H1 (cell line): ENCODE measurements around the gene AKR1D1. TPM values are rescaled to one million over a fixed set of nuclear protein-coding genes. Genes with fewer than 3 reads are reported as not detected.

Experiments used
- CTCF ChIA-PET: fragments of 300-600 bp; sonication (Branson Sonifier 250); formaldehyde crosslinking; loops from one replicate; lab custom pipeline; 2021; ENCODE audit not compliant: partially characterized antibody; lab: Charles Lee
- POLR2A ChIA-PET: fragments of 300-600 bp; sonication (Branson Sonifier 250); formaldehyde crosslinking; loops from one replicate; lab custom pipeline; 2021; ENCODE audit warnings: inconsistent platforms; ENCODE audit not compliant: partially characterized antibody; lab: Charles Lee
- DNase-seq, 2 experiments: peaks; one replicate each; pipeline versions ENCODE4 v3.0.0 to v3.0.0-alpha.2; 2010 to 2022; ENCODE audit warnings: low spot score in 2 of 2, low read depth in 1 of 2, mixed read lengths in 1 of 2
- FAIRE-seq: peaks from 2 replicates; lab custom pipeline; 2011; peaks lifted over from hg19 to GRCh38; lab: Jason Lieb, UNC
- H2AFZ ChIP-seq: 2 replicates; pipeline ENCODE4 v1.8.1; 2012; ENCODE audit warnings: low read length, inconsistent platforms
- H2AK5ac ChIP-seq: 2 replicates; pipeline ENCODE4 v1.6.1; 2013; ENCODE audit warnings: low read depth, low read length
- H2BK120ac ChIP-seq: replicated peaks from 2 replicates; pipeline ENCODE3; 2013; ENCODE audit warnings: low read depth, low read length, inconsistent platforms
- H2BK12ac ChIP-seq: 2 replicates; pipeline ENCODE4 v1.6.1; 2013; ENCODE audit warnings: low read depth, low read length
- H2BK15ac ChIP-seq: 2 replicates; pipeline ENCODE4 v1.6.1; 2013; ENCODE audit warnings: low read length
- H2BK20ac ChIP-seq: 2 replicates; pipeline ENCODE4 v1.6.1; 2013; ENCODE audit warnings: low read length
- H2BK5ac ChIP-seq: 2 replicates; pipeline ENCODE4 v1.6.1; 2013; ENCODE audit warnings: low read depth, low read length
- H3K14ac ChIP-seq: 2 replicates; pipeline ENCODE4 v1.6.1; 2013; ENCODE audit warnings: inconsistent platforms; ENCODE audit not compliant: insufficient read length
- H3K18ac ChIP-seq: 2 replicates; pipeline ENCODE4 v1.6.1; 2013; ENCODE audit warnings: low read length; ENCODE audit errors: extremely low read depth
- H3K23ac ChIP-seq: 2 replicates; pipeline ENCODE4 v1.6.1; 2013; ENCODE audit warnings: inconsistent platforms; ENCODE audit not compliant: insufficient read length
- H3K23me2 ChIP-seq: 2 replicates; pipeline ENCODE4 v1.6.1; 2013; ENCODE audit warnings: low read depth, low read length
- H3K27ac ChIP-seq: 2 replicates; pipeline ENCODE4 v1.6.1; 2011; ENCODE audit warnings: low read depth, low read length, inconsistent platforms
- H3K27me3 ChIP-seq, 4 experiments: replicated peaks in 1 of 4; 1 replicate in 1 of 4; 2 replicates in 3 of 4; pipeline versions ENCODE4 v1.6.1 to v1.8.1; 2011 to 2013; ENCODE audit warnings: low read length in 3 of 4, mild to moderate bottlenecking in 3 of 4, inconsistent platforms in 2 of 4, mixed read lengths in 2 of 4, moderate library complexity in 1 of 4; ENCODE audit not compliant: control insufficient read depth in 3 of 4, insufficient read depth in 3 of 4; ENCODE audit errors: extremely low read depth in 1 of 4
- H3K36me3 ChIP-seq, 4 experiments: 2 replicates each; pipeline versions ENCODE4 v1.6.1 to v1.8.1; 2011 to 2013; ENCODE audit warnings: mild to moderate bottlenecking in 4 of 4, low read length in 3 of 4, moderate library complexity in 2 of 4, control low read depth in 1 of 4, inconsistent platforms in 1 of 4; ENCODE audit not compliant: insufficient read depth in 4 of 4, control insufficient read depth in 2 of 4
- H3K4ac ChIP-seq: replicated peaks from 2 replicates; pipeline ENCODE3; 2013; ENCODE audit warnings: low read length, low read depth, mixed read lengths, inconsistent platforms; ENCODE audit not compliant: insufficient read length
- H3K4me1 ChIP-seq, 4 experiments: replicated peaks in 1 of 4; 1 replicate in 1 of 4; 2 replicates in 3 of 4; pipeline versions ENCODE4 v1.6.1 to v1.8.1; 2011 to 2013; ENCODE audit warnings: low read length in 3 of 4, inconsistent platforms in 2 of 4, mixed read lengths in 1 of 4; ENCODE audit not compliant: insufficient read depth in 4 of 4, control insufficient read depth in 3 of 4
- H3K4me2 ChIP-seq, 2 experiments: 2 replicates each; pipeline versions ENCODE4 v1.6.1 to v1.8.1; 2011 to 2013; ENCODE audit warnings: low read depth in 2 of 2, low read length in 2 of 2, control low read depth in 1 of 2, inconsistent platforms in 1 of 2, mild to moderate bottlenecking in 1 of 2; ENCODE audit not compliant: insufficient read depth in 1 of 2
- H3K4me3 ChIP-seq, 4 experiments: fragments of 200-600, 300-600 bp in 1 of 4; sonication (generic), shearing (Covaris generic), sonication (Bioruptor Twin) in 1 of 4; 2 replicates each; pipeline versions ENCODE4 v1.5.1 to v1.8.1; 2011 to 2016; ENCODE audit warnings: low read length in 4 of 4, low read depth in 3 of 4, control low read depth in 2 of 4, inconsistent platforms in 2 of 4, mild to moderate bottlenecking in 2 of 4, mixed read lengths in 1 of 4, moderate library complexity in 1 of 4; ENCODE audit not compliant: insufficient read depth in 2 of 4; ENCODE audit errors: extremely low read depth in 1 of 4
- H3K56ac ChIP-seq: replicated peaks from 2 replicates; pipeline ENCODE3; 2013; ENCODE audit warnings: low read depth, mild to moderate bottlenecking, mixed read lengths, low read length, inconsistent platforms; ENCODE audit not compliant: insufficient read length
- H3K79me1 ChIP-seq: 2 replicates; pipeline ENCODE4 v1.6.1; 2013; ENCODE audit warnings: low read depth, low read length, control low read depth
- H3K79me2 ChIP-seq, 2 experiments: 2 replicates each; pipeline versions ENCODE4 v1.6.1 to v1.8.1; 2012 to 2013; ENCODE audit warnings: low read length in 2 of 2, mild to moderate bottlenecking in 2 of 2, inconsistent platforms in 1 of 2; ENCODE audit not compliant: insufficient read depth in 2 of 2, control insufficient read depth in 1 of 2
- H3K9ac ChIP-seq, 4 experiments: replicated peaks in 1 of 4; 1 replicate in 1 of 4; 2 replicates in 3 of 4; pipeline versions ENCODE4 v1.6.1 to v1.8.1; 2011 to 2013; ENCODE audit warnings: low read depth in 3 of 4, low read length in 3 of 4, control low read depth in 2 of 4, mild to moderate bottlenecking in 2 of 4, moderate library complexity in 2 of 4, inconsistent platforms in 1 of 4; ENCODE audit errors: extremely low read depth in 1 of 4
- H3K9me3 ChIP-seq, 2 experiments: 2 replicates each; pipeline versions ENCODE4 v1.6.1 to v1.8.1; 2012 to 2013; ENCODE audit warnings: mild to moderate bottlenecking in 2 of 2, moderate library complexity in 2 of 2, control low read depth in 1 of 2, inconsistent platforms in 1 of 2, low read depth in 1 of 2, low read length in 1 of 2, mixed read lengths in 1 of 2; ENCODE audit not compliant: insufficient read depth in 2 of 2
- H4K20me1 ChIP-seq, 2 experiments: replicated peaks in 1 of 2; 2 replicates each; pipeline versions ENCODE3 to v1.8.1; 2011 to 2013; ENCODE audit warnings: inconsistent platforms in 2 of 2, low read length in 2 of 2, mild to moderate bottlenecking in 1 of 2; ENCODE audit not compliant: insufficient read depth in 2 of 2, control insufficient read depth in 1 of 2
- H4K5ac ChIP-seq: 2 replicates; pipeline ENCODE4 v1.6.1; 2013; ENCODE audit warnings: low read length, low read depth, mixed read lengths, inconsistent platforms; ENCODE audit not compliant: insufficient read length
- H4K8ac ChIP-seq: 2 replicates; pipeline ENCODE4 v1.8.0; 2013; ENCODE audit warnings: mild to moderate bottlenecking, moderate library complexity, low read length, inconsistent platforms; ENCODE audit not compliant: insufficient read depth; ENCODE audit errors: extremely low read depth
- H4K91ac ChIP-seq: replicated peaks from 2 replicates; pipeline ENCODE3; 2013; ENCODE audit warnings: low read length, mixed read lengths, inconsistent platforms; ENCODE audit not compliant: insufficient read length
- CBX5 ChIP-seq: fragments of 300-800, 300-1000 bp; sonication (generic); IDR thresholded peaks from 2 replicates; pipeline ENCODE4 v1.7.1; 2016; ENCODE audit warnings: antibody characterized with exemption, low read length, low read depth
- EP300 ChIP-seq, 2 experiments: IDR thresholded peaks; 1 replicate in 1 of 2; 2 replicates in 1 of 2; pipeline ENCODE4 v1.6.1; 2011 to 2012; ENCODE audit warnings: low read depth in 2 of 2, low read length in 2 of 2, mild to moderate bottlenecking in 2 of 2, borderline replicate concordance in 1 of 2, inconsistent platforms in 1 of 2, moderate library complexity in 1 of 2
- GTF2F1 ChIP-seq: IDR thresholded peaks from 2 replicates; pipeline ENCODE4 v1.6.1; 2012; ENCODE audit warnings: low read depth, low read length, improper control_type of control experiment, borderline replicate concordance
- PHF8 ChIP-seq: fragments of 200-600 bp; sonication (generic); conservative IDR thresholded peaks from 2 replicates; pipeline ENCODE4 v1.7.1; 2012; ENCODE audit warnings: low read depth, mild to moderate bottlenecking, inconsistent platforms, low read length, moderate library complexity
- POLR2AphosphoS5 ChIP-seq: IDR thresholded peaks from 2 replicates; pipeline ENCODE4 v1.6.1; 2011; ENCODE audit warnings: low read depth, low read length
- POU5F1 ChIP-seq: IDR thresholded peaks from 2 replicates; pipeline ENCODE4 v1.6.1; 2011; ENCODE audit warnings: low read depth, mild to moderate bottlenecking, low read length, moderate library complexity
- SIX5 ChIP-seq: IDR thresholded peaks from 2 replicates; pipeline ENCODE4 v1.6.1; 2011; ENCODE audit warnings: mild to moderate bottlenecking, low read depth, low read length
- SP1 ChIP-seq: IDR thresholded peaks from 2 replicates; pipeline ENCODE4 v1.6.1; 2011; ENCODE audit warnings: low read depth, low read length
- SUZ12 ChIP-seq: fragments of 200-600 bp; sonication (generic); IDR thresholded peaks from 2 replicates; pipeline ENCODE4 v1.6.1; 2012; ENCODE audit warnings: mild to moderate bottlenecking, inconsistent platforms, low read length, moderate library complexity, mixed read lengths
- WGBS, 2 experiments: shearing (Covaris generic) in 1 of 2; methylation state at CpG; one replicate each; pipeline versions ENCODE4 v1.1.6 to v1.1.7; 2013 to 2015; ENCODE audit warnings: low lambda C conversion rate in 2 of 2, mixed read lengths in 2 of 2, inconsistent platforms in 1 of 2, low coverage in 1 of 2, missing lambda C conversion rate in 1 of 2; ENCODE audit not compliant: insufficient replicate concordance in 2 of 2, insufficient coverage in 1 of 2, insufficient read length in 1 of 2; ENCODE audit errors: extremely low coverage in 1 of 2, missing lambda C conversion rate in 1 of 2; 5-methylcytosine and 5-hydroxymethylcytosine counted together
- polyA plus RNA-seq, 7 experiments: library from polyadenylated mRNA; depleted of rRNA in 3 of 7; stranded (reverse) in 5 of 7; unstranded in 2 of 7; fragments of >200 nt in 5 of 7; fragments of 200-250 nt in 2 of 7; gene quantifications; 1 replicate in 5 of 7; 2 replicates in 1 of 7; 4 replicates in 1 of 7; pipeline versions ENCODE4 v1.2.1 to v1.2.3, GENCODE V29; 2011 to 2013; ENCODE audit warnings: missing spikeins in 2 of 7, mixed read lengths in 2 of 7
- total RNA-seq: library from RNA; stranded (reverse); fragmentation: NEBNext Ultra II Directional; extraction: Animal tissue kit (Norgen Biotek cat#: 25700); gene quantifications from 2 replicates; pipeline ENCODE4 v1.2.1, GENCODE V29; 2021

The AKR1D1 gene
- total and polyA plus RNA-seq, 2 of the 8 experiments (the other 6 are each of a cell fraction or from before 2014, with no cell fraction given) = not detected

DNA sequence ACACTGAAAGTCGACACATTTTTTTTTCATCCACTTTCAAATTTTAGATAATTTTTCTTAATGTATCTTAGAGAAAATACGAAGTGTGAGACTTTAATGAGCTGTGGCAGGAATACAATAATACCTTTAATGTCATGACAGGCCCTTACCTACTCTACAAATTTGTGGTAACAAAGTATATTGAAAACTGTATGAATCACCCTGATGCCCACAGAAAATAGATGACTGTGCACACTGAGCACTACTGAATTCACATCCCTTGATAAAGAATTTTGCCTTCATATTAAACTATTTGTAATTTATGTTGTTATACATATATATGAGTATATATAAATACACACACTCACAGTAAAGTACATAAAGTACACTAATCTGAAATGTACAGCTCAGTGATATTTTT is 51.7 kb downstream of the AKR1D1 start:
- Histone ChIP-seq H3K79me2 (no peaks in the 10 kb centered on the region), H3K4me1 (peaks cover 0 to 3% (median 0%) of the 10 kb centered on the region in 4 experiments; a peak in 1 of 7 replicates), H2AK5ac (no peak overlapping the region), H3K27me3 (no peaks in the 10 kb centered on the region; a peak in 1 of 7 replicates), H2BK5ac (no peak overlapping the region), H4K20me1 (no peaks in the 10 kb centered on the region), H3K23me2 (peaks cover 1% of the 10 kb centered on the region; the same call in 1 of the 2 replicates), H3K36me3 (no peaks in the 10 kb centered on the region), H2BK20ac (no peak overlapping the region), H4K91ac (no peak overlapping the region), H3K4me2 (no peak overlapping the region), H3K27ac (no peak overlapping the region), H3K9ac (no peak overlapping the region), H3K14ac (no peak overlapping the region), H3K23ac (no peak overlapping the region), H3K9me3 (peaks cover 13 to 17% of the 10 kb centered on the region in 2 experiments; a peak in 3 of 4 replicates), H2BK120ac (no peak overlapping the region), H2BK15ac (no peak overlapping the region), H4K8ac (no peak overlapping the region), H3K4ac (no peak overlapping the region), H3K4me3 (no peak overlapping the region), H2AFZ (no peak overlapping the region), H4K5ac (no peak overlapping the region), H3K18ac (no peak overlapping the region), H3K56ac (no peak overlapping the region), H2BK12ac (no peak overlapping the region), H3K79me1 (no peaks in the 10 kb centered on the region)
- FAIRE-seq (no peak), DNase-seq (no peak)
- TF ChIP-seq POU5F1 (no peak), CBX5 (no peak), EP300 (IDR thresholded peaks at IDR 0.05; ENCODE audit: borderline replicate concordance in 1 of 2, low read depth in 2 of 2, low read length in 2 of 2) (no peak), PHF8 (no peak), SP1 (no peak), SUZ12 (no peak), POLR2AphosphoS5 (no peak), GTF2F1 (no peak), SIX5 (no peak)
- ChIA-PET CTCF (no interaction called here), POLR2A (no interaction called here)
- 43% methylated on average over 2 of the region's 2 CpGs; no CpG with 5 or more reads in 1 of the 2 experiments for WGBS, 2 experiments
